EH (cell line): ENCODE measurements around the gene WFDC1.
"Not testable (repeated sequence)": the region's sequence is repeated elsewhere in the genome, so short reads cannot be mapped to it uniquely, and the experiment has no call there.

Experiments
- DNase-seq: peaks from one replicate; pipeline ENCODE4 v3.0.0-alpha.2; 2015; ENCODE audit warnings: low read depth

The WFDC1 gene

DNA sequence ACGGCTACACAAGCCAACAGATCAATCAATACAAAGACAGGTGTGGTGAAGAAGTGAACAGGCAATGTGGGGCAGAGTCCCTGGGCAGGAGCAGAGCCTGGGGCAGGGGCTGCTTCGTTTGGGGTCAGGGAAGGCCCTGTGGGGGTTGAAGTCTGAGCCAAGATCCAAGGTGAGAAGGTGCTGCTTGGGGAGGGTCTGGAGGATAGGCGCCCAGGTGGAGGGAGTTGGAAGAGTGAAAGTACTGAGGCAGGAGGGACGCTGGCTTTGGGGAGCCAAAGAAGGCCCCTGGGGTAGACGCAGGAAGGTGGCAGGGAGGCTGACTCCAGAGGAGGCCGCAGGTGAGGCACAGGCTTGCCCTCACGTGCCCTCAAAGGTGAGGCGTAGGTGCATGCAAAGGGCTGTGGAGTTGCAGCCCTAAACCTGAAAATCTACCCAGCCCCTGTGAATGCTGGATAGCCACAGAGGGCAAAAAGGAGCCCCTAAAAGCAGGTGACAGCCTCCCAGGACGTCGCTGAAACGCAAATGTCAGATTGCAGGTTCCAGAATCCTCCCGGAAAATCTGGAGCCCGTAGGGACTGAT lies 33.3 kb downstream of the WFDC1 start:
- DNase-seq: no peak

DNA sequence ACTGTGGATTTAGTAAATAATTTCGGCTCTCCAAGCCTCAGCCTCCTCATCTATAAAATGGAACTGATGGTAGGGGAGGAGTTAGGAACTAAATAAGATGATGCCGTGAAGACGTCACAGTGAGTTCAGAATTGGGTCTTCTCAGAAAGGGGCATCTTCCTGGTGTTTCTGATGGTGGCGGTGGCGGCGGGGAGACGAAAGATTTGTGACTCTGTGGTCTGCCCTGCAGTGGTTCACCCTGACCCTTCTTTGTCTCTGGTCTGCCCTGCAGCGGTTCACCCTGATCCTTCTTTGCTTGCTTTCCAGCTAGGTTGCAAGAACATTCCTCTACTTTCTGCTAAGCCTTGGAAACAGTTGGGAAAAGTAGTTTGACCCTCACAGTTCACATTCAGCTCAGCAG lies 34.3 kb downstream of the WFDC1 start:
- no peak for DNase-seq

- no peak for DNase-seq
Observed at GRCh38 chr16:84329843-84330684, 35.4 kb downstream of the WFDC1 start.

GRCh38 chr16:84330685-84331050 lies 36.0 kb downstream of the WFDC1 start:
- DNase-seq: no peak

- peak; percentile 46 for DNase-seq
Observed at GRCh38 chr16:84331998-84332780, 37.5 kb downstream of the WFDC1 start.

- DNase-seq: peak; percentile 22
Observed at GRCh38 chr16:84332975-84333684, 38.5 kb downstream of the WFDC1 start.

DNA sequence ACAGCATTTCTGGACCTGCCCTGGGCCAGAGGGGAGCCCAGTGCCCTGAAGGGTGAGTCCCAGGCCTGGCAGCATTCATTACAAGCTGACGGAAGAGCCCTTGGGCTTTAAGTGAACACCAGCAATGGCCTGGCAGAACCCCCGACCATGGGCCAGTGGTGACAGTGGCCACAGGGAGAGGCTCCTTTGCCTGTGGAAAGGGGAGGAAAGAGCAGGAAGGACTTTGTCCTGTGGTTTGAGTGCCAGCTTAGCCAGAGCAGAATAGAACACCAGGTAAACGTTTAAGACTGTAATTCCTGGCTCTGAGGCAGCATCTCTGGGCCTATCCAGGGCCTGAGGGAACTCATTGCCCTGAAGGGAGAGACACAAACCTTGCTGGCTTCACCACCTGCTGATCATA lies 39.4 kb downstream of the WFDC1 start:
- DNase-seq: no peak

- DNase-seq: no peak
Observed at GRCh38 chr16:84334482-84334881, 39.8 kb downstream of the WFDC1 start.

DNA sequence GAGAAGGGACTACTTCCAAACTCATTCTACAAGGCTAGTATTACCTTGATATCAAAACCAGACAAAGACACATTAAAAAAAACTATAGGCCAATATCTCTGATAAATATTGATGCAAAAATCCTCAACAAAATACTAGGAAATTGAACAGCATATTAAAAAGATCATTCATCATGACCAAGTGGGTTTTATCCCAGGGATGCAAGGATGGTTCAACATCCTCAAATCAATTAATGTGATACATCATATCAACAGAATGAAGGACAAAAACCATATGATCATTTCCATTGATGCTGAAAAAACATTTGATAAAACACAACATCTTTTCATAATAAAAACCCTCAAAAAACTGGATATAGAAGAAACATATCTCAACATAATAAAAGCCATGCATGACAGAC lies 42.6 kb downstream of the WFDC1 start:
- not testable (repeated sequence) for DNase-seq

GRCh38 chr16:84339311-84339710 lies 44.6 kb downstream of the WFDC1 start:
- no peak for DNase-seq

DNA sequence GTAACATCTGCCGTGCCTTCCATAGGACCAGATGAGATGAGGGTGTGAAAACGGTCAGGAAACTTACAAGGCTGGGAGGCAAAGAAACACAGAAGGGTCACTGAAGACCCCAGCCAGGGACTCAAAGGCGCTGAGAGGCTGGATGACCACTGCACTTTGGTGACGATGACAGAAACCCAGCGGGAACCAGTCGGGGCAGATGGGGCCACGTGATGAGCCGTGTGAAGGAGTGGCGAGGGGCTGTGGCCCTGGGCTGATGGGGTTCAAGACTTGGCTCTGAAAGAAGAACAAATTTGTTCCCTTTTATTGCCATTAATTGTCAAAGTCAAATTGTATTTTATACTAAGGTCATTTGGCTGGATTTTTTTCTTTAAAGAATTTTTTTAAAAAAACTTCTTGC lies 45.1 kb downstream of the WFDC1 start:
- no peak for DNase-seq

- DNase-seq: peak; percentile 16
Observed at GRCh38 chr16:84340325-84341040, 45.8 kb downstream of the WFDC1 start.

- DNase-seq: no peak
Observed at GRCh38 chr16:84341528-84342295, 47.0 kb downstream of the WFDC1 start.

- not testable (repeated sequence) for DNase-seq
Observed at GRCh38 chr16:84343800-84344199, 49.1 kb downstream of the WFDC1 start.

GRCh38 chr16:84344781-84345180 lies 50.1 kb downstream of the WFDC1 start:
- no peak for DNase-seq

GRCh38 chr16:84347161-84347560 lies 52.5 kb downstream of the WFDC1 start:
- no peak for DNase-seq

- no peak for DNase-seq
Observed at GRCh38 chr16:84348386-84348888, 53.8 kb downstream of the WFDC1 start.

DNA sequence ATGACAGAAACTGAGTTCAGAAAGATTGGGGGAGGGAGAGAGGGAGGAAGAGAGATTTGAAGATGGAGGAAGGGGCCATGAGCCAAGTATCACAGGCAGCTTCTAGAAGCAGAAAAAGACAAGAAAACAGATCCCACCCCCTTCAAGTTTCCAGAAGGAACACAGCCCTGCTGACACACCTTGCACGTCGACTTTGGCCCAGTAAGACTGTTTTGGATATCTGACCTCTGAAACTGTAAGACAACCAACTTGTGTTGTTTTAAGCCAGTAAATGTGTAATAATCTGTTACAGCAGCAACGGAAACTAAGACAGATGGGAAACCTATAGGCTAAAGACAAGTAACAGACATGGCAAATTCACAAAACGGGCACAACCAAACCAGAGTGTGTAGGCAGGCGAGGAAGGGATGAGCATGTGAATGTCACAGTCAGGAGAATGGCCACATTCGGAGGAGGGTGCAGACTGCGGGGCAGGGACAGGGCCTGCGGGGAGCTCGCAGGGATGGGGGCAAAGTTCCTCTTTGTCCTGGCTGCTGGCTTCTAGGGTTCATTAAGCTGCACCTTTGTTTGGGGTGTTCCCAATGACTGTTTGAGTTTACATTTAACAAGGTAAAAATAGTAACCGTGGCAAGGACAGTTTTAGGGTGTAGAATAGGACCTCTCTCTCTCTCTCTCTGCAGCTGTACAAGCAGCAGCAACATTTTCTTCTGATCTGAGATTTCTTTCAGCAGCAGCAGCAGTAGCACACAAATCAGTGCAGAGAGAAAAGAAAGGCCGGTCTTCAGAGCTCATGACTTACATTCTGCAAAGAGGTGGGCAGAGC lies 55.4 kb downstream of the WFDC1 start:
- no peak for DNase-seq

DNA sequence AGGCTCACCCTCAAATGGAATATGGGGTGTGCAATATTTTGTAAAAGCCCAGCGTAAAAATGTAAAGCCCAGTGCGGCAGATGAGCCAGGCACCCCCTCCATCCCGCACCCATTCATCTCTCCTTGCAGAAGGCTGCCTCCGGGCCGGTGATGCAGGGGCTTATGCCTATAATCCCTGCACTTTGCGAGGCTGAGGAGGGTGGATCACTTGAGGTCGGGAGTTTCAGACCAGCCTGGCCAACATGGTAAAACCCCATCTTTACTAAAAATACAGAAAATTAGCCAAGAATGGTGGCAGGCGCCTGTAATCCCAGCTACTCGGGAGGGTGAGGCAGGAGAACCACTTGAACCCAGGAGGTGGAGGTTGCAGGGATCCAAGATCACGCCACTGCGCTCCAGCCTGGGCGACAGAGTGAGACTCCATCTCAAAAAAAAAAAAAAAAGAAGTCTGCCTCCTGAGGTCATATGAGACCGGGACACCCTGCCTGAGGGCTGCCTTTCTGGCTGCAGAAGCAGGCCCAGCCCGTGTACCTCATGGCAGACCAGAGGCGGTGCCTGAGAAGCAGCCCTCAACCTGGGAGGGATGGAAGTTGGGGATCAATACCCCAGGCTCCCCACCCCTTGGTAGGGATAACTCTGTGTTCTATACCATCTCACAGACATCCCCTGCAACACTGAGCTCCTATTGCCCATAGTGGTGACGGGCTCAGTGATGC lies 56.2 kb downstream of the WFDC1 start:
- DNase-seq: no peak
